ENCODE measurements around the gene CTXND2.
"Not testable (repeated sequence)": the region's sequence is repeated elsewhere in the genome, so short reads cannot be mapped to it uniquely, and the experiment has no call there.

CTXND2 gene

DNA sequence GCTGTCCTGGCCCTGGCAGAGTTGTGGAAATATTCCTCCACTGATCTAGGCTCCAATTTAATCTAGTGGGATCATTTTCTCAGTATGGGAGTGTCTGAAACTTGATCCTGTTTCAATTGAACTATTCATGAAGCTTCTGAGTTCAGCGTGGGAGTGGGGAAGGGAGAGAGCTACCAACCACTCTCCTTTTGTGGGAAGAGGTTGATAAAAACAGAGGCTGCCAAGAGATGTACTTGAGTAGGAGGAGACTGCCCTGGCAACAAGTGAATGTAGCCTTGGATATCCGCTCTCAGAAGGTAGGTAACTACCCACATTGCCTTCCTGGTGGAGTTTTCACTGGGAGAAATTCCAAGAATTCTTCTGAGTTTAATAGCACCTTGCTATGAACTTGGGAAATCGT, at the start of gene CTXND2:
CTXND2 (plus strand) TSS at position 119 of the 400 bp plus-strand sequence. CDS start 25,179 bp downstream, outside the sequence.
- H3K4me3 ChIP-seq (ENCODE audit: low read length): no peak within 1 kb of the TSS
- no peaks in the 10 kb centered on the region for H3K36me3 ChIP-seq (ENCODE audit: control insufficient read depth, low read depth, low read length)
- H3K4me1 ChIP-seq (ENCODE audit: control insufficient read depth, low read depth, low read length): no peaks in the 10 kb centered on the region
- H3K27ac ChIP-seq (ENCODE audit: low read length): no peak within 1 kb of the TSS
- H3K9ac ChIP-seq (ENCODE audit: low read length): no peak within 1 kb of the TSS
- H3K9me3 ChIP-seq (ENCODE audit: control insufficient read depth, low read depth, low read length): no peaks in the 10 kb centered on the region
- H3K27me3 ChIP-seq (ENCODE audit: control insufficient read depth, insufficient read depth, low read length): no peaks in the 10 kb centered on the region

DNA sequence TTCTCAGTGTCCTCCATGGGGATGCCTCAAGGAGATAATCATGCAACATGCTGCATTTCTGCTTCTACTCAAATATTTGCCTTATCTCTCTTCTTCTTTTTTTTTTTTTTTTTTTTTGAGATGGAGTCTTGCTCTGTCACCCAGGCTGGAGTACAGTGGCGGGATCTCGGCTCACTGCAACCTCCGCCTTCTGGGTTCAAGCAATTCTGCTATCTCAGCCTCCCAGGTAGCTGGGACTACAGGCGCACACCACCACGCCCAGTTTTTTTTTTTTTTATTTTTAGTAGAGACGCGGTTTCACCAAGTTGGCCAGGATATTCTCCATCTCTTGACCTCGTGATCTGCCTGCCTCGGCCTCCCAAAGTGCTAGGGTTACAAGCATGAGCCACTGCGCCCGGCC, 46.1 kb upstream of the CTXND2 start:
- not testable (repeated sequence) for H3K36me3 ChIP-seq (ENCODE audit: control insufficient read depth, low read depth, low read length); H3K27me3 ChIP-seq (ENCODE audit: control insufficient read depth, insufficient read depth, low read length); H3K4me1 ChIP-seq (ENCODE audit: control insufficient read depth, low read depth, low read length); H3K4me3 ChIP-seq (ENCODE audit: low read length); H3K9ac ChIP-seq (ENCODE audit: low read length); H3K9me3 ChIP-seq (ENCODE audit: control insufficient read depth, low read depth, low read length); H3K27ac ChIP-seq (ENCODE audit: low read length)

DNA sequence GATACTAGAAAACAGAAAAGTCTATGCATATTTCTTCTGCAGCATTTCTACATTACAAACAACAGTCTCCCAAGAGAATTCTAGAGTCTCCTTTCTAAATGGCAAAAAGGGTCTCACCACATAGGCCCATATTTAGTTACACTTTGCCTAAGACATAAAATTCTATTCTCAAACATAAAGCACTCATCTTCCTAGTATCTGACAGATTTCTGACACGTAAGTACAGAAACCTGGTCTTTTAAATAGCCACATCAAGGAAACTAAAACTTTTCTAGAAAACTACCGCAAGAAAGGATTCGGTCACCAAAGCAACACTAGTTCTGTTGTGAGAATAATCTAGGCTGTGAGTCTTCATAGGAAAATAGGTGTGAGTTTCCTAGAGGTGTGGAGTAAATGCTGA, 45.3 kb upstream of the CTXND2 start:
- Histone ChIP-seq H3K27ac (ENCODE audit: low read length) (no peak overlapping the region), H3K4me3 (ENCODE audit: low read length) (no peak overlapping the region), H3K4me1 (ENCODE audit: control insufficient read depth, low read depth, low read length) (no peaks in the 10 kb centered on the region), H3K9me3 (ENCODE audit: control insufficient read depth, low read depth, low read length) (no peaks in the 10 kb centered on the region), H3K27me3 (ENCODE audit: control insufficient read depth, insufficient read depth, low read length) (no peaks in the 10 kb centered on the region), H3K36me3 (ENCODE audit: control insufficient read depth, low read depth, low read length) (no peaks in the 10 kb centered on the region), H3K9ac (ENCODE audit: low read length) (no peak overlapping the region)

DNA sequence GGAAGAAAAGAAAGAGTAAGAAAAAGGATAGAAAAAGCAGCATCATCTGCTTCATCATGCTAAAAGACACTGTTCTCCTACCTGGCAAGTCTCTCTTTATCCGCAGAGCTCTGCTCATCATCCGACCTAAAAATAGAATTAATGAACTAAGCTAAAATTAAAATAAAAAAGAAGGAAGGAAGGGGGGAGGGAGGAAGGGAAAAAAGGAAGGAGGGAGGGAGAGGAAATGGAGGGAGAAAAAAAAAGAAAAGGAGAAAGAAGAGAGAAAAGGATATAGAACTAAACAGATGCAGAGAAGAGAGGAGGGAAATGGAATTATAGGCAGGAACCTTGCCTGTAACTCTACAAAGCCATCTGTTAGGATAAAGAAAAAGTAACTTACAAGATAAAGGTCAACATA, 44.6 kb upstream of the CTXND2 start:
- Histone ChIP-seq H3K27ac (ENCODE audit: low read length) (no peak overlapping the region), H3K4me1 (ENCODE audit: control insufficient read depth, low read depth, low read length) (no peaks in the 10 kb centered on the region), H3K9ac (ENCODE audit: low read length) (no peak overlapping the region), H3K4me3 (ENCODE audit: low read length) (no peak overlapping the region), H3K27me3 (ENCODE audit: control insufficient read depth, insufficient read depth, low read length) (no peaks in the 10 kb centered on the region), H3K9me3 (ENCODE audit: control insufficient read depth, low read depth, low read length) (no peaks in the 10 kb centered on the region), H3K36me3 (ENCODE audit: control insufficient read depth, low read depth, low read length) (no peaks in the 10 kb centered on the region)

DNA sequence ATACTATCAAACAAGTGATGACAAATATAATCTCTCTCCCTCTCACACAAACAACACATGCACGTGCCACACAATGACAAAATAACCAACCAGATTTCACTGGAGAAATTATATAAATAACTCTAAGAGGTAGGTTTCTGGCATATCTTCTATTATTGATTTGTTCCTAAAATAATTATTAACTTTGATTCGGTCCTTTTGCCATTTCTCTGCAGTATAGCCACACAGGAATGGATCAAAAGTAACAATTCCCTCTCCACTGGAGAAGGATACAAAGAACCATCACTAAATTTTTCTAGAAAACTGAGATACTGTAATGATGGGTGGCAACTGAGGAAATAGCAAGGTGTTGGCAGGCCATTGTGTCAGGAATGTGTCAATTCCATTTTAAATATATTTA, 44.0 kb upstream of the CTXND2 start:
- Histone ChIP-seq H3K9ac (ENCODE audit: low read length) (no peak overlapping the region), H3K27me3 (ENCODE audit: control insufficient read depth, insufficient read depth, low read length) (no peaks in the 10 kb centered on the region), H3K4me1 (ENCODE audit: control insufficient read depth, low read depth, low read length) (no peaks in the 10 kb centered on the region), H3K27ac (ENCODE audit: low read length) (no peak overlapping the region), H3K36me3 (ENCODE audit: control insufficient read depth, low read depth, low read length) (no peaks in the 10 kb centered on the region), H3K4me3 (ENCODE audit: low read length) (no peak overlapping the region), H3K9me3 (ENCODE audit: control insufficient read depth, low read depth, low read length) (no peaks in the 10 kb centered on the region)

DNA sequence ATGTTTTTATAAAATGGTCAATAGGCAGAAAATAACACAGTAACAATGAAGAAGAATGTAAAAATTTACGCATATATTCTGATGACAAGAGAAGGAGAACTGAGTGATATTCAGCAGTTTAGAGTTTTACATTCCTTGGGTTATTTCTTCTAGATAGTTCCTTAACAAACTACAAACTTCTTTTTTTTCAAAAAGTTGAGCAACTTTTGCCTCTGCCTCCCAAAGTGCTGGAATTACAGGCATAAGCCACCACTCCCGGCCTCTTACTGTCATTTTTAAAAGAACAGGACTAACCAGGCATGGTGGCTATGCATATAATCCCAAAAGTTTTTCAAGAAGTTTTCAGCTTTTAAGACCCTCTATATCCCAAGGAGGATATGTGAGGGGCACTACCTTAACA, 43.5 kb upstream of the CTXND2 start:
- no peaks in the 10 kb centered on the region for H3K36me3 ChIP-seq (ENCODE audit: control insufficient read depth, low read depth, low read length)
- no peak overlapping the region for H3K27ac ChIP-seq (ENCODE audit: low read length)
- H3K27me3 ChIP-seq (ENCODE audit: control insufficient read depth, insufficient read depth, low read length): no peaks in the 10 kb centered on the region
- H3K4me3 ChIP-seq (ENCODE audit: low read length): no peak overlapping the region
- no peaks in the 10 kb centered on the region for H3K4me1 ChIP-seq (ENCODE audit: control insufficient read depth, low read depth, low read length)
- no peak overlapping the region for H3K9ac ChIP-seq (ENCODE audit: low read length)
- H3K9me3 ChIP-seq (ENCODE audit: control insufficient read depth, low read depth, low read length): no peaks in the 10 kb centered on the region

DNA sequence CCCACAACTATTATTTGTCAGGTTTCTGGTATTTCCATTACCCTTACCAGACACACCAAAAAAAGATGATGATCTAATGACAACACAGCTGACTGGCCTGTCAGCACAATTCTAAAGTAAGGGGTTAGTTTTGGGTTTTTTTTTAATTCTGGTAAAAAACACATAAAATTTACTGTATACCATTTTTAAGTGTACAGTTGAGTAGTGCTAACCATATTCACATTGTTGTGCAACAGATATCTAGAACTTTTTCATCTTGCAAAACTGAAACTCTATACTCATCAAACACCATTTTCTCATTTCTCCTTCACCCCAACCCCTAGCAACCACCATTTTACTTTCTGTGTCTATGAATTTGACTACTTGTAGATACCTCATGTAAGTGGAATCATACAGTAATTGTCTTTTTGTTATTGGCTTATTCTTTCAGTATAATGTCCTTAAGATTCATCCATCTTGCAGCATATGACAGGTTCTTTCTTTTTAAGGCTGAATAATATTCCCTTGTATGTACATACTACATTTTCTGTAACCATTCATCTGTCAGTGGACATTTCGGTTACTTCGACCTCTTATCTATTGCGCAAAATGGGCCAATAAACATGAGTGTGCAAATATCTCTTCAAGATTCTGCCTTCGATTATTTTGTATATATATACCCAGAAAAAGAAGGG, 40.3 kb upstream of the CTXND2 start:
- Histone ChIP-seq H3K27ac (ENCODE audit: low read length) (no peak overlapping the region), H3K4me3 (ENCODE audit: low read length) (no peak overlapping the region), H3K27me3 (ENCODE audit: control insufficient read depth, insufficient read depth, low read length) (no peaks in the 10 kb centered on the region), H3K9ac (ENCODE audit: low read length) (no peak overlapping the region), H3K36me3 (ENCODE audit: control insufficient read depth, low read depth, low read length) (no peaks in the 10 kb centered on the region), H3K4me1 (ENCODE audit: control insufficient read depth, low read depth, low read length) (no peaks in the 10 kb centered on the region), H3K9me3 (ENCODE audit: control insufficient read depth, low read depth, low read length) (no peaks in the 10 kb centered on the region)

DNA sequence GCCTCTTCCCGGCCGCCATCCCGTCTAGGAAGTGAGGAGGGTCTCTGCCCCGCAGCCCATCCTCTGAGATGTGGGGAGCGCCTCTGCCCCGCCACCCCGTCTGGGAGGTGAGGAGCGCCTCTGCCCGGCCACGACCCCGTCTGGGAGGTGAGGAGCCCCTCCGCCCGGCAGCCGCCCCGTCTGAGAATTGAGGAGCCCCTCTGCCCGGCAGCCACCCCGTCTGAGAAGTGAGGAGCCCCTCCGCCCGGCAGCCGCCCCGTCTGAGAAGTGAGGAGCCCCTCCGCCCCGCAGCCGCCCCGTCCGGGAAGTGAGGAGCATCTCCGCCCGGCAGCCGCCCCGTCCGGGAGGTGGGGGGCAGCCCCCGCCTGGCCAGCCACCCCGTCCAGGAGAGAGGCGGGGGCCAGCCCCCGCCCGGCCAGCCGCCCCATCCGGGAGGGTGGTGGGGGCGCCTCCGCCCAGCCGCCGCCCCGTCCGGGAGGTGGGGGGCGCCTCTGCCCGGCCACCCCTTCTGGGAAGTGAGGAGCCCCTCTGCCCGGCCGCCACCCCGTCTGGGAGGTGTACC, 36.1 kb upstream of the CTXND2 start:
- not testable (repeated sequence) for H3K4me3 ChIP-seq (ENCODE audit: low read length); H3K9me3 ChIP-seq (ENCODE audit: control insufficient read depth, low read depth, low read length); H3K27me3 ChIP-seq (ENCODE audit: control insufficient read depth, insufficient read depth, low read length); H3K27ac ChIP-seq (ENCODE audit: low read length); H3K9ac ChIP-seq (ENCODE audit: low read length); H3K4me1 ChIP-seq (ENCODE audit: control insufficient read depth, low read depth, low read length)
- H3K36me3 ChIP-seq (ENCODE audit: control insufficient read depth, low read depth, low read length): peaks cover 12% of the 10 kb centered on the region

DNA sequence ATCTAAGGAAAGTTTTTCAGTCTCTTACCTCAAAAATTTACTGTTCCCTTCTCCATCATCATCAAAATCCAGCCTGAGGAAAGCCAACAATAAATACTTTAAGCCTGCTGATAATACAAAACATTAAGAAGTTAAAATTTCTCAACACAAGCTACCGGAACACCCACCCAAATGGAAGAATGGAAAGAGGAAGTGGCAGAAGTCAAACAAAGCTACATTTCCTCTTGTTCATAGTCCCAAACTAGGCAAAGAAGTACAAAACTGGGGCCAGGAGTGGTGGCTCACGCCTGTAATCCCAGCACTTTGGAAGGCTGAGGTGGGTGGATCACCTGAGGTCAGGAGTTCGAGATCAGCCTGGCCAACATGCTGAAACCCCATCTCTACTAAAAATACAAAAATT, 34.2 kb upstream of the CTXND2 start:
- not testable (repeated sequence) for H3K27me3 ChIP-seq (ENCODE audit: control insufficient read depth, insufficient read depth, low read length); H3K9me3 ChIP-seq (ENCODE audit: control insufficient read depth, low read depth, low read length); H3K27ac ChIP-seq (ENCODE audit: low read length); H3K4me1 ChIP-seq (ENCODE audit: control insufficient read depth, low read depth, low read length); H3K9ac ChIP-seq (ENCODE audit: low read length); H3K4me3 ChIP-seq (ENCODE audit: low read length)
- peaks cover 20% of the 10 kb centered on the region for H3K36me3 ChIP-seq (ENCODE audit: control insufficient read depth, low read depth, low read length)

DNA sequence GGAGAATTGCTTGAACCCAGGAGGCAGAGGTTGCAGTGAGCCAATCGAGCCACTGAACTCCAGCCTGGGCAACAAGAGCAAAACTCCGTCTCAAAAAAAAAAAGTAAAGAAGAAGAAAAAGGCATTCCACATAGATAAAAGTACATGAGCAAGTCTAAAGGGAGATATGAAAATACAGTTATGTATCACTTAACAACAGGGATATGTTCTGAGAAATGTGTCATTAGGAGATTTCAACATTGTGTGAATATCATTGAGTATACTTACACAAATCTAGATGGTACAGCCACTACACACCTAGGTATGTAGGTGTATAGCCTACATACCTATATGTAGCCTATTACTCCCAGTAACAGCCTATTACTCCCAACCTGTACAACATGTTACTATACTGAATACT, 23.2 kb upstream of the CTXND2 start:
- H3K9ac ChIP-seq (ENCODE audit: low read length): no peak overlapping the region
- no peak overlapping the region for H3K4me3 ChIP-seq (ENCODE audit: low read length)
- no peaks in the 10 kb centered on the region for H3K27me3 ChIP-seq (ENCODE audit: control insufficient read depth, insufficient read depth, low read length)
- no peaks in the 10 kb centered on the region for H3K4me1 ChIP-seq (ENCODE audit: control insufficient read depth, low read depth, low read length)
- no peaks in the 10 kb centered on the region for H3K9me3 ChIP-seq (ENCODE audit: control insufficient read depth, low read depth, low read length)
- H3K36me3 ChIP-seq (ENCODE audit: control insufficient read depth, low read depth, low read length): no peaks in the 10 kb centered on the region
- H3K27ac ChIP-seq (ENCODE audit: low read length): no peak overlapping the region

DNA sequence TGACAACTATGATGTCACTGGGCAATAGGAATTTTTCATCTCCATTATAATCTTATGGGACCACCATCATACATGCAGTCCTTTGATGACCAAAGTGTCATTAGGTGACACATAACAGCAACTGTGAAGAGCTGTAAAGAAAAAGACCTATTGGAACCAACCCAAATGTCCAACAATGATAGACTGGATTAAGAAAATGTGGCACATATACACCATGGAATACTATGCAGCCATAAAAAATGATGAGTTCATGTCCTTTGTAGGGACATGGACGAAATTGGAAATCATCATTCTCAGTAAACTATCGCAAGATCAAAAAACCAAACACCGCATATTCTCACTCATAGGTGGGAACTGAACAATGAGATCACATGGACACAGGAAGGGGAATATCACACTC, 22.7 kb upstream of the CTXND2 start:
- not testable (repeated sequence) for H3K27me3 ChIP-seq (ENCODE audit: control insufficient read depth, insufficient read depth, low read length); H3K4me3 ChIP-seq (ENCODE audit: low read length); H3K9ac ChIP-seq (ENCODE audit: low read length); H3K9me3 ChIP-seq (ENCODE audit: control insufficient read depth, low read depth, low read length); H3K36me3 ChIP-seq (ENCODE audit: control insufficient read depth, low read depth, low read length); H3K27ac ChIP-seq (ENCODE audit: low read length); H3K4me1 ChIP-seq (ENCODE audit: control insufficient read depth, low read depth, low read length)

DNA sequence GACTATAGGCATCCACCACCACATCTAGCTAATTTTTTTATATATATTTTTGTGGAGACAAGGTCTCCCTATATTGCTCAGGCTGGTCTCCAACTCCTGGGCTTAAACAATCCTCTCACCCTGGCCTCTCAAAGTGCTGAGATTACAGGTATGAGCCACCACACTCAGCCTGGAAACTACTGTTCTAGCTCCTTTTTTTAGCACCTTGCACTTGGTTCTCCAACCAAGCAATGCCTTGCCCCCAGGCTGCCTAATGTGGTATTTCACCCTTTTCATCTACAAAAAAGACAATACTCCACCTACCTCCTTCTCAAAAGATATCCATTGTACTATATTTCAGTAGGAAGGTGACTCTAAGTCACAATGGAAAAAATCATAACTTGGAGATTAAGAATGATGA, 17.3 kb upstream of the CTXND2 start:
- Histone ChIP-seq H3K36me3 (ENCODE audit: control insufficient read depth, low read depth, low read length) (peaks cover 3% of the 10 kb centered on the region), H3K9ac (ENCODE audit: low read length) (no peak overlapping the region), H3K4me1 (ENCODE audit: control insufficient read depth, low read depth, low read length) (peaks cover 2% of the 10 kb centered on the region), H3K27ac (ENCODE audit: low read length) (no peak overlapping the region), H3K4me3 (ENCODE audit: low read length) (no peak overlapping the region), H3K27me3 (ENCODE audit: control insufficient read depth, insufficient read depth, low read length) (no peaks in the 10 kb centered on the region), H3K9me3 (ENCODE audit: control insufficient read depth, low read depth, low read length) (no peaks in the 10 kb centered on the region)

Data from iPS-18a (cell line).